ENCODE measurements around the gene POLK.
"Not testable (repeated sequence)": the region's sequence is repeated elsewhere in the genome, so short reads cannot be mapped to it uniquely, and the experiment has no call there.

The POLK gene

GRCh38 chr5:75529185-75529584 lies 17.5 kb downstream of the POLK start:
- DNase-seq (ENCODE audit: low read depth): no peak
- TF ChIP-seq, protein P1, sequence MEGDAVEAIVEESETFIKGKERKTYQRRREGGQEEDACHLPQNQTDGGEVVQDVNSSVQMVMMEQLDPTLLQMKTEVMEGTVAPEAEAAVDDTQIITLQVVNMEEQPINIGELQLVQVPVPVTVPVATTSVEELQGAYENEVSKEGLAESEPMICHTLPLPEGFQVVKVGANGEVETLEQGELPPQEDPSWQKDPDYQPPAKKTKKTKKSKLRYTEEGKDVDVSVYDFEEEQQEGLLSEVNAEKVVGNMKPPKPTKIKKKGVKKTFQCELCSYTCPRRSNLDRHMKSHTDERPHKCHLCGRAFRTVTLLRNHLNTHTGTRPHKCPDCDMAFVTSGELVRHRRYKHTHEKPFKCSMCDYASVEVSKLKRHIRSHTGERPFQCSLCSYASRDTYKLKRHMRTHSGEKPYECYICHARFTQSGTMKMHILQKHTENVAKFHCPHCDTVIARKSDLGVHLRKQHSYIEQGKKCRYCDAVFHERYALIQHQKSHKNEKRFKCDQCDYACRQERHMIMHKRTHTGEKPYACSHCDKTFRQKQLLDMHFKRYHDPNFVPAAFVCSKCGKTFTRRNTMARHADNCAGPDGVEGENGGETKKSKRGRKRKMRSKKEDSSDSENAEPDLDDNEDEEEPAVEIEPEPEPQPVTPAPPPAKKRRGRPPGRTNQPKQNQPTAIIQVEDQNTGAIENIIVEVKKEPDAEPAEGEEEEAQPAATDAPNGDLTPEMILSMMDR (IDR thresholded peaks at IDR 0.05; ENCODE audit: insufficient read depth, low read depth, low read length, missing control alignments): no peak
- no peak overlapping the region for H3K4me3 ChIP-seq (ENCODE audit: low read depth, low read length)

GRCh38 chr5:75532190-75532589 lies 20.5 kb downstream of the POLK start:
- H3K4me3 ChIP-seq (ENCODE audit: low read depth, low read length): no peak overlapping the region
- DNase-seq (ENCODE audit: low read depth): no peak
- TF ChIP-seq, protein P1 (IDR thresholded peaks at IDR 0.05; ENCODE audit: insufficient read depth, low read depth, low read length, missing control alignments): no peak

- not testable (repeated sequence) for DNase-seq (ENCODE audit: low read depth); H3K4me3 ChIP-seq (ENCODE audit: low read depth, low read length)
Observed at GRCh38 chr5:75533716-75534115, 22.0 kb downstream of the POLK start.

DNA sequence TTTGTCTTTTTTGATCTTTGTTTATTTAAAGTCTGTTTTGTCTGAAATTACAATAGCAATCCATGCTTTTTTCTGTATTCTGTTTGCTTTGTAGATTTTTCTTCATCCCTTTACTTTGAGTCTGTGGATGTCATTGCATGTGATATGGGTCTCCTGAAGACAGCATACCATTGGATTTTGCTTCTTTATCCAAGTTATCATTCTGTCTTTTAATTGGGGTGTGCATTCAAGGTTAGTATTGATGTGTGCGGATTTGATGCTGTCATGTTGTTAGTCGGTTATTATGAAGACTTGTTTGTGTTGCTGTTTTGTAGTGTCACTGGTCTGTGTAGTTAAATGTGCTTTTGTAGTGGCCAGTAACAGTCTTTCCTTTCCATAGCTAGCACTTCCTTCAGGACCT lies 23.0 kb downstream of the POLK start:
- no peak overlapping the region for H3K4me3 ChIP-seq (ENCODE audit: low read depth, low read length)
- TF ChIP-seq, protein P1 (IDR thresholded peaks at IDR 0.05; ENCODE audit: insufficient read depth, low read depth, low read length, missing control alignments): no peak
- no peak for DNase-seq (ENCODE audit: low read depth)

- TF ChIP-seq, protein P1 (IDR thresholded peaks at IDR 0.05; ENCODE audit: insufficient read depth, low read depth, low read length, missing control alignments): no peak
- DNase-seq (ENCODE audit: low read depth): no peak
- no peak overlapping the region for H3K4me3 ChIP-seq (ENCODE audit: low read depth, low read length)
Observed at GRCh38 chr5:75536147-75536546, 24.5 kb downstream of the POLK start.

- TF ChIP-seq, protein P1 (IDR thresholded peaks at IDR 0.05; ENCODE audit: insufficient read depth, low read depth, low read length, missing control alignments): no peak
- H3K4me3 ChIP-seq (ENCODE audit: low read depth, low read length): no peak overlapping the region
- no peak for DNase-seq (ENCODE audit: low read depth)
Observed at GRCh38 chr5:75536694-75537360, 25.1 kb downstream of the POLK start.

DNA sequence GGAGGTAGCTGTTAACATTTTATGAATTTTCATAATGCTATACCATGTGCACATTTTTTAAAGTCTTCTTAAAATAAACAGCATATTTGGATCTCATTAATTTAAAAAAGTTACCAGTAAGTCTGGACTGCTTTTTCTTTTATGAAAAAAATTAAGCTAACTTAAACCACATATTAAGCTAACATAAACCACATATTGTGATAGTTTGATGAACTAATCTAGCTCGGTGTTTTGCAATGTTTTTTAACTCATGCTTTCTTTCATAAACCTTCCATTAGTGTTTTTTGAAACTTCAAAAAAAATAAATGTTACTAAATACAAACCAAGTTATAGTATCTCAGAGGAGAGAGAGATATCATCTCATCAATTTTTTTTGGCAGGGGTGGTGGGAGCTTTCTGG lies 26.5 kb downstream of the POLK start:
- no peak overlapping the region for H3K4me3 ChIP-seq (ENCODE audit: low read depth, low read length)
- TF ChIP-seq, protein P1 (IDR thresholded peaks at IDR 0.05; ENCODE audit: insufficient read depth, low read depth, low read length, missing control alignments): no peak
- DNase-seq (ENCODE audit: low read depth): no peak

Measured in GM12865 (cell line).